IMR-90 (cell line): Measurements from ENCODE around the gene UNC13B. TPM values are rescaled to one million over a fixed set of nuclear protein-coding genes. Genes with fewer than 3 reads are reported as not detected.

Source experiments
- ATAC-seq: fragments of 200-7000 bp; cut with Tn5 transposase; 2 replicates; pipeline ENCODE4 v1.9.1; 2020; ENCODE audit warnings: low read depth, mild to moderate bottlenecking, moderate library complexity
- BruUV-seq: library from RNA; stranded (reverse); fragments of 400-500 nt; replicated peaks from 2 replicates; lab custom pipeline; 2021; lab: Mats Ljungman, UMichigan
- CTCF ChIA-PET: fragments of 300-600 bp; formaldehyde crosslinking; extraction: SDS; loops from one replicate; lab custom pipeline; 2021; ENCODE audit warnings: antibody characterized with exemption; lab: Yijun Ruan, JAX
- POLR2A ChIA-PET: fragments of 300-600 bp; sonication (Branson Sonifier 250); formaldehyde crosslinking; loops from one replicate; lab custom pipeline; 2022; ENCODE audit warnings: antibody characterized with exemption; ENCODE audit not compliant: unreplicated experiment; lab: Charles Lee
- DNase-seq: peaks from one replicate; pipeline ENCODE4 v3.0.0; 2013
- H2AFZ ChIP-seq: replicated peaks from 2 replicates; pipeline ENCODE3; 2013; ENCODE audit warnings: low read length, mild to moderate bottlenecking; ENCODE audit not compliant: poor library complexity
- H2AK5ac ChIP-seq: 2 replicates; pipeline ENCODE4 v1.6.1; 2013; ENCODE audit warnings: low read depth, low read length, inconsistent platforms
- H2AK9ac ChIP-seq: replicated peaks from 2 replicates; pipeline ENCODE3; 2013; ENCODE audit warnings: mild to moderate bottlenecking, low read depth, low read length, moderate library complexity; ENCODE audit not compliant: poor library complexity
- H2BK120ac ChIP-seq: 2 replicates; pipeline ENCODE4 v1.6.1; 2013; ENCODE audit warnings: low read depth, low read length, inconsistent platforms
- H2BK15ac ChIP-seq: 3 replicates; pipeline ENCODE4 v1.6.1; 2013; ENCODE audit warnings: low read depth, low read length, inconsistent platforms
- H2BK20ac ChIP-seq: 2 replicates; pipeline ENCODE4 v1.6.1; 2013; ENCODE audit warnings: low read depth, mild to moderate bottlenecking, inconsistent platforms, low read length, moderate library complexity
- H2BK5ac ChIP-seq: 2 replicates; pipeline ENCODE4 v1.6.1; 2013; ENCODE audit warnings: mild to moderate bottlenecking, low read depth, low read length, inconsistent platforms; ENCODE audit not compliant: poor library complexity, severe bottlenecking
- H3K14ac ChIP-seq: replicated peaks from 2 replicates; pipeline ENCODE4 v1.6.1; 2013; ENCODE audit warnings: low read depth, low read length, inconsistent platforms
- H3K18ac ChIP-seq: 2 replicates; pipeline ENCODE4 v1.6.1; 2013; ENCODE audit warnings: low read depth, low read length, control low read depth
- H3K23ac ChIP-seq: 2 replicates; pipeline ENCODE4 v1.6.1; 2013; ENCODE audit warnings: low read depth, low read length, inconsistent platforms
- H3K27ac ChIP-seq: 2 replicates; pipeline ENCODE4 v1.5.1; 2013; ENCODE audit warnings: mild to moderate bottlenecking, control low read depth, low read length; ENCODE audit not compliant: insufficient read depth
- H3K27me3 ChIP-seq: 2 replicates; pipeline ENCODE4 v1.6.1; 2013; ENCODE audit warnings: low read length; ENCODE audit not compliant: control insufficient read depth, insufficient read depth
- H3K36me3 ChIP-seq: 2 replicates; pipeline ENCODE4 v1.6.1; 2013; ENCODE audit warnings: low read length, mixed read lengths; ENCODE audit not compliant: control insufficient read depth, insufficient read depth
- H3K4ac ChIP-seq: 2 replicates; pipeline ENCODE4 v1.6.1; 2013; ENCODE audit warnings: low read depth, low read length, inconsistent platforms
- H3K4me1 ChIP-seq: 2 replicates; pipeline ENCODE4 v1.6.1; 2013; ENCODE audit warnings: low read length, mixed read lengths; ENCODE audit not compliant: control insufficient read depth, insufficient read depth
- H3K4me2 ChIP-seq: 2 replicates; pipeline ENCODE4 v1.6.1; 2013; ENCODE audit warnings: low read depth, mild to moderate bottlenecking, control low read depth, low read length, moderate library complexity
- H3K4me3 ChIP-seq: 2 replicates; pipeline ENCODE4 v1.5.1; 2013; ENCODE audit warnings: low read depth, mild to moderate bottlenecking, control low read depth, low read length, moderate library complexity; ENCODE audit not compliant: insufficient read depth
- H3K56ac ChIP-seq: 2 replicates; pipeline ENCODE4 v1.6.1; 2013; ENCODE audit warnings: low read length, inconsistent platforms; ENCODE audit not compliant: insufficient read depth; ENCODE audit errors: extremely low read depth
- H3K79me1 ChIP-seq, 2 experiments: 2 replicates each; pipeline ENCODE4 v1.6.1; 2013; ENCODE audit warnings: low read length in 2 of 2, inconsistent platforms in 1 of 2, low read depth in 1 of 2
- H3K9ac ChIP-seq: 2 replicates; pipeline ENCODE4 v1.6.1; 2013; ENCODE audit warnings: low read depth, low read length, control low read depth
- H3K9me1 ChIP-seq: 2 replicates; pipeline ENCODE4 v1.6.1; 2013; ENCODE audit warnings: low read length, inconsistent platforms; ENCODE audit not compliant: insufficient read depth
- H3K9me3 ChIP-seq: 2 replicates; pipeline ENCODE4 v1.6.1; 2013; ENCODE audit warnings: low read length; ENCODE audit not compliant: control insufficient read depth, insufficient read depth
- H4K20me1 ChIP-seq: 2 replicates; pipeline ENCODE4 v1.6.1; 2013; ENCODE audit warnings: low read length, inconsistent platforms; ENCODE audit not compliant: insufficient read depth
- H4K5ac ChIP-seq: 2 replicates; pipeline ENCODE4 v1.6.1; 2013; ENCODE audit warnings: mild to moderate bottlenecking, low read depth, low read length, control low read depth
- H4K8ac ChIP-seq, 2 experiments: 2 replicates each; pipeline ENCODE4 v1.6.1; 2013; ENCODE audit warnings: low read depth in 2 of 2, low read length in 2 of 2, control low read depth in 1 of 2, inconsistent platforms in 1 of 2
- H4K91ac ChIP-seq: 2 replicates; pipeline ENCODE4 v1.6.1; 2013; ENCODE audit warnings: low read depth, low read length, inconsistent platforms; ENCODE audit not compliant: insufficient read depth
- MAFK ChIP-seq: IDR thresholded peaks from 2 replicates; pipeline ENCODE4 v1.6.1; 2012; ENCODE audit warnings: low read depth, low read length, improper control_type of control experiment
- POLR2A ChIP-seq: IDR thresholded peaks from 2 replicates; pipeline ENCODE4 v1.6.1; 2012; ENCODE audit warnings: mild to moderate bottlenecking, low read depth, low read length
- WGBS, 2 experiments: methylation state at CpG; one replicate each; pipeline versions ENCODE4 v1.1.5 to v1.1.7; 2013; ENCODE audit warnings: missing lambda C conversion rate in 2 of 2; ENCODE audit not compliant: insufficient read length in 1 of 2; ENCODE audit errors: extremely low coverage in 2 of 2; 5-methylcytosine and 5-hydroxymethylcytosine counted together
- dilution Hi-C: fragments of 300-500 bp; cut with HindIII; formaldehyde crosslinking; loops from one replicate; pipeline ENCODE4 v1.14.3; 2018; ENCODE audit warnings: low sequenced_read_pairs; ENCODE audit not compliant: unreplicated experiment
- in situ Hi-C: fragments of 300-500 bp; cut with MboI; formaldehyde crosslinking; loops from 3 replicates; pipeline ENCODE4 v1.14.3; 2019; ENCODE audit warnings: low sequenced_read_pairs, inconsistent platforms, mixed read lengths
- intact Hi-C: fragments of 100-400 bp; cut with micrococcal nuclease; formaldehyde crosslinking; loops from 2 replicates; pipeline ENCODE4 v1.10.0; 2022
- polyA plus RNA-seq, 3 experiments: library from polyadenylated mRNA; depleted of rRNA; stranded (reverse); fragments of >200 nt; gene quantifications; 2 replicates each; pipeline ENCODE4 v1.2.3, GENCODE V29; 2012; ENCODE audit warnings: low replicate concordance in 1 of 3
- total RNA-seq: library from RNA; depleted of rRNA; stranded (reverse); fragments of >200 nt; gene quantifications from 2 replicates; pipeline ENCODE4 v1.2.3, GENCODE V29; 2012

UNC13B gene
- total and polyA plus RNA-seq, 2 of the 4 experiments (the other 2 are of a cell fraction): 7.5 to 14.3 TPM

DNA sequence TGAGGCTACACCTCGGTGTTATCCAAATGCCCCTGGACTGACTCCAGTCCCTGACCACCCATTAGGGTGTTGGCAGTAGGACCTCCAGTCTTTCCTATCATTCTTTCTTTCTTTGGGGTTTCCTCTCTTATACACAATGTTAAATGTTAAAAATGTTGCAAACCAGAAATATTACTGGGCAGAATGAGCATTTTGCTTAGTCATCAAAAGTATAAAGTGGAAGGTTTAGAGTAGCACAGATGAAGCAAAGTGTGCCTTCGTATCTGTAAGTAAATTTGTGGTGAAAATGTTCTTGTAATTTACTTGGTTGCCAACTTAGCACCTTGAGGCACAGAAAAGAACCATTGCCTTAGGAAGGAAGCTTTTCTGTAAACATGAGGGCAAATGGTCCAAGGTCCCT is 21.7 kb upstream of the UNC13B start:
- ChIA-PET POLR2A (no interaction called here), CTCF (no interaction called here)
- no peak for TF ChIP-seq POLR2A
- peak; percentile 96 for TF ChIP-seq MAFK
- Histone ChIP-seq H3K27ac (no peak overlapping the region), H3K4ac (no peak overlapping the region), H4K91ac (no peak overlapping the region), H2AK5ac (no peak overlapping the region), H2BK15ac (no peak overlapping the region), H2AK9ac (no peak overlapping the region), H3K9ac (no peak overlapping the region), H3K4me2 (no peak overlapping the region), H3K14ac (no peak overlapping the region), H2BK120ac (no peak overlapping the region), H3K9me3 (peaks cover 17% of the 10 kb centered on the region), H4K20me1 (no peaks in the 10 kb centered on the region), H4K5ac (no peak overlapping the region), H3K9me1 (no peaks in the 10 kb centered on the region), H3K4me1 (no peaks in the 10 kb centered on the region), H2BK20ac (no peak overlapping the region), H3K27me3 (peaks cover 2% of the 10 kb centered on the region; the same call in 1 of the 2 replicates), H3K23ac (no peak overlapping the region), H2BK5ac (no peak overlapping the region), H3K4me3 (no peak overlapping the region), H3K56ac (no peak overlapping the region), H3K79me1 (no peaks in the 10 kb centered on the region), H3K36me3 (no peaks in the 10 kb centered on the region), H3K18ac (no peak overlapping the region), H4K8ac (no peak overlapping the region), H2AFZ (no peak overlapping the region)
- DNase-seq (no peak), ATAC-seq (no peak)
- no TSS peak for BruUV-seq
- no CpG with 5 or more reads among the region's 2 CpGs for WGBS, 2 experiments
- dilution Hi-C loops (no loop called here), intact Hi-C loops (no loop called here), in situ Hi-C loops (no loop called here)
